ENCODE data around the gene SUGP1.

DNA sequence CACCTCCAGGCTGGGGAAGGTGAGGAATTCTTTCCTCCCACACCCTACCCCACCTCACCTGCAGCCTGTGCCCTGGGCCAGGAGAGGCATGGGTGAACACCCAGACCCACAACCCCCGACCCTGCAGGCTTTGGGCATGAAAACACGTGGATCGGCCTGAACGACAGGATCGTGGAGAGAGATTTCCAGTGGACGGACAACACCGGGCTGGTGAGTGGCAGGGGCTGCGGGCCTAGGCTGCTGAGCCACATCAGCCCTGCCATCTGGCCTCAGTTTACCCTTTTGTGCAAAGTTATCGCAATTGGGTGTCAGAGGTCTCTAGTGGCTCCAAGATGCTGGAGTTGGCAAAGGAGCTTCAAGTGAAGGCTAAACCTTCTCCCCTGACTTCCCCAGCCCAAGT is 79.8 kb downstream of the SUGP1 start:
- no peak for TF ChIP-seq NFYB (CRISPR knock-in tag; IDR thresholded peaks at IDR 0.05)
- no peak for TF ChIP-seq ELF4 (CRISPR knock-in tag; IDR thresholded peaks at IDR 0.05; ENCODE audit: borderline replicate concordance)
- TF ChIP-seq SRSF9 (IDR thresholded peaks at IDR 0.05; ENCODE audit: borderline replicate concordance, insufficient read depth, low read depth, low read length, poor library complexity, severe bottlenecking): no peak
- TF ChIP-seq SP1 (IDR thresholded peaks at IDR 0.05): no peak
- no peak for TF ChIP-seq SP1 (CRISPR knock-in tag; IDR thresholded peaks at IDR 0.05)
- TF ChIP-seq POLR2AphosphoS5 (IDR thresholded peaks at IDR 0.05; ENCODE audit: low read depth, low read length): no peak
- TF ChIP-seq MEIS2 (CRISPR knock-in tag; IDR thresholded peaks at IDR 0.05): no peak
- TF ChIP-seq ZFYVE20 (CRISPR knock-in tag; IDR thresholded peaks at IDR 0.05; ENCODE audit: borderline replicate concordance, low read depth): no peak
- TF ChIP-seq KDM5A (IDR thresholded peaks at IDR 0.05; ENCODE audit: borderline replicate concordance, low read length): no peak
- TF ChIP-seq FOXJ3 (CRISPR knock-in tag; IDR thresholded peaks at IDR 0.05; ENCODE audit: borderline replicate concordance): no peak
